ENCODE results near the gene C1QL2.

GRCh38 chr2:119190321-119191111, 32.0 kb upstream of the C1QL2 start:
- no peak for TF ChIP-seq NFIC (IDR thresholded peaks at IDR 0.05)
- TF ChIP-seq REST (IDR thresholded peaks at IDR 0.05; ENCODE audit: low read depth) = no peak
- no peak for TF ChIP-seq CEBPB (IDR thresholded peaks at IDR 0.05)
- TF ChIP-seq YY1 (IDR thresholded peaks at IDR 0.05; ENCODE audit: low read depth) = no peak
- TF ChIP-seq RAD21 (IDR thresholded peaks at IDR 0.05; ENCODE audit: low read depth) = no peak
- no peak for TF ChIP-seq ZBTB7A (IDR thresholded peaks at IDR 0.05; ENCODE audit: low read depth)
- no peak for TF ChIP-seq MAX (IDR thresholded peaks at IDR 0.05)
- no peak for TF ChIP-seq EP300 (IDR thresholded peaks at IDR 0.05; ENCODE audit: borderline replicate concordance)
- no peak for TF ChIP-seq USF1 (IDR thresholded peaks at IDR 0.05)
- no peak for TF ChIP-seq TCF12 (IDR thresholded peaks at IDR 0.05; ENCODE audit: low read depth)

All from Ishikawa (cell line).